RPMI8226 (cell line): ENCODE results near the gene DHRS3.
"Not testable (repeated sequence)": the region's sequence is repeated elsewhere in the genome, so short reads cannot be mapped to it uniquely, and the experiment has no call there.

Source experiments
- DNase-seq: peaks from one replicate; pipeline ENCODE4 v3.0.0-alpha.2; 2015

The DHRS3 gene

DNA sequence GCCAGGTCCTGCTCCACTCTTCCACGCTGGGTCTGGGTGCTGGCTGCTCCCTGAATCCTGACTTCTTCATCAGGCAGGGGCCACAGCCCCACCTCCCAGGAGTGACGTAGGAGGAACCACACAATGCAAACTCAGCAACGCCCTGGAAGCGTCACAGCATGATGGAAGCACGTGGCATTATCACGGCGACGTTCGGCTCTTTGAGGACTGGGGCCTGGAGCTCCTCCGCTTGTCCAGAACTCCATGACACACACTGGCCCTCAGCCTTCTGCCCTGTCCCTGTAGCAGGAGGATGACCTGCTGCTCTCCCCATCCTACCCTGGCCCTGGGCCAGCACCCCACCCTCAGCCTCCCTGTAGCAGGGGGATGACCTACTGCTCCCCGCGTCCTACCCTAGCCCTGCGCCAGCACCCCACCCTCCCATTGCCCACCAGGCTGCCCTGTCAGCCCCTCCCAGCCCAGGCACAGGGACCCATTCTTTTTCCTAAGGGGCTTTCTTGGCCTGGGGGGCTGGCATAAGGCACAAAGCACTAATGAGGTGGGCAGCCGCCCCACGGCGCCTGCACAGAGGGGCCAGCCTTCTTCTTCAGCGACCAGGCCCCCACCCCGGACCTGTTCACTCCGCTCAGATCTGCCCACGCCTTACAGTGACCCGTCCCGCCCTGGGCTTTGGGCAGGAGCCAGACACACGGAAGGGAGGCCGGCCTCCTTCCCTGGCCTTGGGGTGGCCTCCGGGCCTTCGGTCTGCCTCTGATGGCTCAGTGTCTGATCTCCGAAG lies 65.7 kb downstream of the DHRS3 start:
- DNase-seq, result no peak

DNA sequence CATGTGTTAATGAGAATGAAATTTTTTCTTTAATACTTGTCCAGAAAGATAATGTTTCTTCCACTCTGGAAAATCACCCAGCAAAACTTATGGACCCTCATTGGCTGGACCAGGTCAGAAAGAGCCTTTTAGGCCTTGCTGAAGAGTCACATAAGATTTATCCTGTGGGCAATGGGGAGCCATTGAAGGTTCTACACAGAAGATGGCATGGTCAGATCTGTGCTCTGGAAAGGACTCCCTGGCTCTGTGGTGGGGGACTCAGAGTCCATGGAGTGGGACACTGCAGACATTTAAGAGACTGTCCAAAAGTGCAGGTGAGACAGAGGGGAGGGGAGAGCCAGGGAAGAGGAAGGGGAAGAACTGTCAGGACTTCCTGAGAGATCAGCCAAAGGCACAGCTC lies 66.4 kb downstream of the DHRS3 start:
- no peak for DNase-seq

DNA sequence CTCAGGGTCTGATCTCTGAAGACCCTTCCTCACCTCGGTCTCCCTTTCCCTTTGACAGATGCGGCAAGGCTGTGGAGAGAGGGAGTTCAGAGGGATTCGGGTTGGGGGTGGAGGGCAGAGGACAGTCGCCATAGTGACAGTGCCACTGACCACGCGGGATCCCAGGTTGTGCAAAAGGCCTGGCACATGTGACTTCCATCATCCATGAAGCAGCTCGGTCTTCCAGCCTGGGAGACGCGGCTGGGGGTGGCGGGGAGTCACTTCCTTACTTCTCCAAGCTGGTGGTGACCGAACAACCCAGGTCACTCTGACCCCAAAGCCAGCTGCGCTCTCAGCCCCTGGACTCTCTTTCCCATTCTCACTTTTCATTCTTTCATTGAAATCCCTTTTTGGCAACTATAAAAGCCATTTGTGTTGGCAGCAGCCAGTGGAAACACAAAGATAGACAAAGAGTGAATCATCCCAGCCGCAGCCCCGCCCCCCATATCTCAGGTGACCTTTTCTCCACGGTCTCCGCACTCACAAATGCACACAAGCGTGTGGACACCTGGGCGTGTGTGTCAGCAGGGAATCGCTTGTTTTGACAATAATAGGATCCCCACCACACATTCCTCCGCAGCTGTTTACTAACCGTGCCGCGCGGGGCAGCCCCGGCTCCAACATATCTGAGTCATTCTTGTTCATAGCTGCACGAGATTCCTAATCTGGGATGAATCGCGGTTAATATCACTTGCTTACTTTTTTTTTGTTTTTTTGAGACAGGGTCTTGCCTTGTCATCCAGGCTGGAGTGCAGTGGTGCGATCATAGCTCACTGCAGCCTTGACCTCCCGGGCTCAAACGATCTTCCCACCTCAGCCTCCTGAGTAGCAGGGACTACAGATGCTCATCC lies 68.3 kb downstream of the DHRS3 start:
- DNase-seq, result peak; percentile 48

DNA sequence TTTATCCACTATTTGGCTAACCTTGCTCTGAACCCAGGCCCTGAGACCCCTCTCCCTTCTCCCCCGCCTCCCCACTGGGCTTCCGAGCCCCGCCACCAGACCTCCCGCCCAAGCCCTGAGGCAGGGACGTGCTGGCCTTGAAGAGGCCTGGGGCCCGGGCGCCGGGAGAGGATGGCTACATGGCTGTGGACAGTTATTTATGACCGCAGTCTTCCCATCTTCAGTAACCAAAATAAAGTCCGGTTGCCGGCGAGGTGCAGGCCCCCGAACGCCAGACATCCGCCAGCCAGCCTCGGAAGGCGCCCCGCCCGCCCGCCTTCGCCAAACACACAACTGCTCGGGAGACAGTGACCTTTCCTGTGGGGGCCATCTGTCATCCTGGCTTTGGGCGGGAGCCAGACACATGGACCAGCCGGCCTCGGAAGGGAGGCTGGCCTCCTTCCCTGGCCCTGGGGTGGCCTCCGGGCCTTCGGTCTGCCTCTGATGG lies 69.0 kb downstream of the DHRS3 start:
- DNase-seq, result no peak

DNA sequence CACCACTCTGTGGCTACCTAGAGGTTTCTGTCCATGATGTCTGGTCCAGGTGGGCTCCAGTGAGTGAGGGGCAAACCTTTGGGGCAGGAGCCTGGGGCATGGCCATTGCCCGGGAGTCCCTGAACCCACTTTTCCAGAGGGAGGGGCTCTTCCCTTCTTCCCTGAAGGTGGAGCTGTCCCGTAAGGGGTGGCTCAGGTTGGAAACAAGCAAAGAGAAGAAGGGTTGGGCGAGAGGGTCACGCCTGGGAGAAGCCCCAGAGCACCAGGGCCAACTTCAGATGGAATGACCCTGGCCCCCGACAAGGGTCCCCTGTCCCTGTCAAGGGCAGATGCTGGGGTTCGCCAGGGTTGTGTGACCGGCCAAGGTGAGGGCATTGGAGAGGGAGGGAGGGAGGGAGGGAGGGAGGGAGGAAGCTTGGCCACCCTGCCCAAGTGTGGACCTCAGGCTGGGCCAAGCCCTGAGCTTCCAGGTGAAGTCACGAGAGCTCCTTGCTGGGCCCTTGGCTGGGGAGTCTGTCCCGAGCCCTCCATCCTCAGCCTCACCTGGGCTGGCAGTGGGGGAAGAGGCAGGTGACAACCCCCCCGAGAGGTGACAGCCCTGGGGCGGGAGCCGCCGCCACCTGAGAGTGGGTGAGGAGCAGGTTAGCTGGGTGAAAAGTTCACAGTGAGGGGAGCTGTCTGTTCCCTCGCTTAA lies 69.6 kb downstream of the DHRS3 start:
- DNase-seq, result no peak

DNA sequence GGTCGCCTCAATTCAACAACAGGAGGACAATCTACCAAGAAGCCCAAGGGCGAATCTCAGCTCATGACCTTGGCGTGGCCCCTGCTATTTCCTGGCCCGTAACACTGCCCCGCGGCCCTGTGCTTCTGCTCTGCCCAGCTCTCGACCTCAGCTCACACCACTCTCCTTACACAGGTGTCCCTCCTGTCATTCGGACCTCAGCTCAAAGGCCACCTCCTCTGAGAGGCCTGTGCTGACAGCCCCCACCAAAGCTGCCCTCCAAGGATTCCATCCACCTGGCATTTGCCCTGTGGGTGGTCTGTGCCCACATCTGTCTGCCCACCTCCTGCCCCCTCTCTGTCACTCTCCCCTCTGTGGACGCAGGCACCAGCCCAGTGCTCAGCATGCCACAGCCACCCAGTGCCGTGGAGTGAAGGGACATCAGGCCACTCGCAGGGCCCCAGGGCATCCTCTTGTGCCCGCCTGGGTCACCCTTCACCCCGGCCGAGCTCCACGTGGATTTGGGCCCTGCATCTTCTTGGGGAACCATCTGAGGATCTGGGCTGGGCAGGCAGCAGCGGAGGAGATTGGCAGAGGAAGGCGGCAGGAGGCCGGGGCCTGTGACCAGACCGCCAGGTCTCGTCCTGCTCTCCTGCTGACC lies 70.3 kb downstream of the DHRS3 start:
- DNase-seq, result no peak

DNA sequence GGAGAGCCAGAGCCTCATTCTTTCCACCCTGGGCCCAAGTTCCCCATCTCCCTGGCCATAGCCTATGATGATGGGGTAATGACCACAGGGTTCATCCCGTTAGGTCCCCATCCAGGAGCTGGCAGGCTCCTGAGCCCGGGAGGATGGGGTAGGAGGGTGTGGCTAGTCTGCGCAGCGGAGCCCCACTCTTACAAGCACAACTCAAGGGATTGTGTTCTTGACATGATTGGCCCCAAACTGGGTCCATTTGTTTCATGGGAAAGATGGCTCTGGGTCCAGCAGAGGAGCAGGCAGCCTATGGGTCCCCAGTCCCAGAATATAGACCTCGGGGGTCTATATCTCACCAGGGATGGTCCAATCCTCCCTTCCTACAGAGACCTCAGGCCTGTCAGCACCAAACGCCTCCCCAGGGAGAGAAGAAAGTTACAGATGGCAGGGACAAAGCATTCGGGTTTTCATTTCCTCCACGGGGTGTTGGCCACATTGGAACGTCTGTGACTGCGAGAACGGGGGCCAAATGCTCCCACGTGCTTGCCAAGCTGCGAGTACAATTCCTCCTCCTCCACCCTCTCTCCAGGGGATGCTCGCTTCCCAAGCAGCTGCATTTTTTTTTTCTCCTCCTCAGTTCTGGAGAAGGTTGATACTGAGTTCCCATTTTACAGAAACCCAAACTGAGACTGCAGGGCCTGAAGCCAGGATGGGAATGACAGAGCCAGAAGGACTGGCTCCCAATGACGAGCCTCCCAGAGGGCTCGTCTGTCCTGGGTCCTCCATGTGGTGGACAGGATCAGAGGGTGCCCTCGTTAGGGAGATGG lies 71.0 kb downstream of the DHRS3 start:
- no peak for DNase-seq

DNA sequence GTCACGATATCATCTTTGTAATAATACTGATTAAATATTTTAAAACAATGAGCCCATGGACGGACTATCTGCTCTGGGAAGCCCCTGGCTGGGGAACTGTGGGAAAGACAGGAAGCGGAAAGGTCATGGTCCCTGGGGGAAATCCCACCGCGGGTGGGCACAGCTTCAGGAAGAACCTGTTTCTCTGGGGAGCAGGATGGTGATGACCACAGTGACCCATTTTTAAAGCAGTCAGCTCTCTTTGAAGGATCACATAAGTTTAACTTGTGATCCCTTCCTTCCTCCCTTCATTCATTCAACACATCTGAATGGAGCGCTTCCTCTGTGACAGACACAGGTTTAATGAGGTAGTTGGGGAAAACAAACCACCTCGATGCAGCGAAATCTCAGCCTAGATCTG lies 73.0 kb downstream of the DHRS3 start:
- DNase-seq, result no peak

DNA sequence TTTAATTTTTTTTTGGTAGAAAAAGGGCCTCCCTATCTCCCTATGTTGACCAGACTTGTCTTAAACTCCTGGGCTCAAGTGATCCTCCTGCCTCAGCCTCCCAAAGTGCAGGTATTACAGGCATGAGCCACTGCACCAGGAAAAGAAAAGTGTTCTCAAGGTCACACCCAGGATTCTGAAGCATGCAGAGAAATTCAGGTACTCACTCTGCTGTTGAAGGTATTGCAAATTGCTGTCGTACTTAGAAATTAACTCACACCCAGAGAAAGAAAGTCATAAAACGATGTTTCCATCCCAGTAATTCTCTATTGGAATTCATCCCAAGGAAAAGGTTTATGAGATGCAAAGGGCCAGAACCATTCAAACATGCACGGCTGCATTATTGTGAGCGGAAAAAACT lies 73.7 kb downstream of the DHRS3 start:
- no peak for DNase-seq

DNA sequence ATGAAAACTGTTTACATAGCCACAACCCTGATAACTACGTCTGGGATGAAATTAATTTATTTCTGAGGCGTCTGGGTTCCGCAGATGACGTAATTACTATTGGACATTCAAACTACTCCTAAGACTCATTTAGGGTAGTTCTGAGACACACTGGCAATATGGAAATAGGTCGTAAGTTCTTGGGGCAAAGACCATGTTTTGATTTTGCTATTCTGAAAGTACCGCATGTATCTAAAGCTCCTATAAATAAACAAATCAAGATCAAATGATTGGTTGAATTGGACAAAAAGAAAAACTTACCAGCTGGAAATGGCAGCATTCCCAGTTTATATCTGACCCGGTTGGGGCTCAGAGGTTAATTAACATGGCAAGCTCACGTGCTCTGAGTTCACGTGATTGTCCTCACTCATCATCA lies 74.3 kb downstream of the DHRS3 start:
- no peak for DNase-seq

DNA sequence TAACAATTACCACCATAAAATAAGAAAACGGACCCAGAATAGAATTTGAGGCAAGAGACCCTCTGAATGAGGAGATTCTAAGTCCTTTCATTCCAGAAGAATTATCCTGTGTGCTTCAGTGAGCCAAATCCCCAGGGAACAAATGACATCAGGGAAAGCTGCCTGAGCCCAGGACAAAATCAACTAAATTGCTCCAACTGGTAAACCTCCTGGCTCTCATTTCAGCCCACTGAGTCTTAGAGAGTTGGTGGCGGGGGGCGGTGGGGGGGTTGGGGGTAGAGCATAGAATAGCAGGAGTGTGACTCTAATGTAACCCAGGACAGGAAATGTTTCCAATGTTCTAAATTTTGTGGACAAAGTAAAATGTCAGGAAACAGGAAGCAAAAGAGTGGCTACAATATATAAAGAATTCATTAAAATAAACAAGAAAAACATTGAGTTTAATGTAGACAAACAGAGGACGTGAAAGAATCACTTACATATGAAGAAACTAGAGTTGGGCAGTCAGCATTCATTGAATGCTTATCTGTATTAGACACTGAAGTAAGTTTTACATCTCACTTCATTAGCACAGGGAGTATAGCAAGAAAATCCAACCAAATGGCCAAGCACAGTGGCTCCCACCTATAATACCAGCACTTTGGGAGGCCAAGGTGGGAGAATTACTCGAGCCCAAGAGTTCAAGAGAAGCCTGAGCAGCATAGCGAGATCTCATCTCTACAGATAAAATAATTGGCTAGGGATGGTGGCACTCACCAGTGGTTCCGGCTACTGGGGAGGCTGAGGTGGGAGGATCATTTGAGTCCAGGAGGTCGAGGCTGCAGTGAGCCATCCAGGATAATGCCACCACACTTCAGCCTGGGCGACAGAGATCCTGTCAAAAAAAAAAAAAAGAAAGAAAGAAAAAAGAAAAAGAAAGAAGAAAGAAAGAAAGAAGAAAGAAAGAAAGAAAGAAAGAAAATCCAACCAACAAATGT lies 75.1 kb downstream of the DHRS3 start:
- DNase-seq, result no peak

DNA sequence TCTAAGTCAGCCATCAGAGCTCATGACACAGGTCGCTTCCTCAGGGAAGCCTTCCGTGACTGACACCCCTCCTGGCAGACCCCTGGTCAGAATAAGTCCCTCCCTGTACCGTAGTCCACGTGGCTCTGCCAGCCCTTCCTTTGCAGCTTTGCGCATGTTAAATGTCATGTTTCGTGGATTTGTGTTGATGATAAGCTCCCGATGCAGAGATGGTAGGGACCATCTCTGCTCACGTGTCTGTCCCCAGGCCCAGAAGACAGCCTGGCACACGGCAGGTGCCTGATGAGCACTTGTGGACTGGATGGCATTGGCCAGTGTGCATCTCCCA lies 75.9 kb downstream of the DHRS3 start:
- no peak for DNase-seq

DNA sequence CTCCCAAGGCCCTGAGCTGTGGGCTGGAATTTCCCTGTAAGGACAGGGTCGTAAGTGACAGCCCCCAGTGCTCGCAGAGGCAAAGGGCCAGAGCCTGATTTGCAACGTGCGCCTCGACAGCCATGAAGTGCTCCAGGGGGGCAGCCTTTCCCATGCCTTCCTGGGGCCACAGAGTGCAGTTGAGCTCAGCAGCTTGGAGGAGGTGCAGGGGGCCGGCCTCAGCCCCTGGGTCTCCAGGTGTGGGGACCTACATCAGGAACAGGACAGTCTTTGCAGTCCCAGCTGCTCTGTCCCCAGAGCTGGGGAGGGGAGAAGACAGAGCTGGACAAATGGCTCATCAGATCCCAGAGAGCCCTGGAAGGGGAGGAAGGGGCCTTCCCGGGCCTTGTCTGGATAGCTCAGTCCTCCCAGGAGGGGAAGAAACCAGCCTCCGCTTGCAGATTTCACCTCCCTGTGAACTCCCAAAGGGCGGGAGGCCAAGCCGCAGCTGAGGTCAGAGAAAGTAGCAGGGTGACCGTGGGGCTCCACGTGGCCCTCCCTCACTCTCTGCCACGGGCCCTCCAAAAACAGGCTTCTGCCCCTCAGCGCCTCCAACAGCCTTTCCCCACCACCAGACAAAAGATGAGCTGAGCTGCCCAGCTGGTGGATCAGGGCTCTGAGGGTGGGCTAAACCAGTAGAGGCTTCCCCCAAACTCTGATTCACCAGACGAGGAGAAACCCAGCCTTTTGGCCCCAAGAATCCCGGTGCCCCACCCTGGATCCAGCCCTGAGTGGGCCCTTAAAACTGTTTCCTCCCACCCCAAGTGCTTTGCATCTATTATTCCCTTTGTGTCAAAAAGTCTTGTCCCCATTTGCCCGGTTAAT lies 76.5 kb downstream of the DHRS3 start:
- peak; percentile 60 for DNase-seq

DNA sequence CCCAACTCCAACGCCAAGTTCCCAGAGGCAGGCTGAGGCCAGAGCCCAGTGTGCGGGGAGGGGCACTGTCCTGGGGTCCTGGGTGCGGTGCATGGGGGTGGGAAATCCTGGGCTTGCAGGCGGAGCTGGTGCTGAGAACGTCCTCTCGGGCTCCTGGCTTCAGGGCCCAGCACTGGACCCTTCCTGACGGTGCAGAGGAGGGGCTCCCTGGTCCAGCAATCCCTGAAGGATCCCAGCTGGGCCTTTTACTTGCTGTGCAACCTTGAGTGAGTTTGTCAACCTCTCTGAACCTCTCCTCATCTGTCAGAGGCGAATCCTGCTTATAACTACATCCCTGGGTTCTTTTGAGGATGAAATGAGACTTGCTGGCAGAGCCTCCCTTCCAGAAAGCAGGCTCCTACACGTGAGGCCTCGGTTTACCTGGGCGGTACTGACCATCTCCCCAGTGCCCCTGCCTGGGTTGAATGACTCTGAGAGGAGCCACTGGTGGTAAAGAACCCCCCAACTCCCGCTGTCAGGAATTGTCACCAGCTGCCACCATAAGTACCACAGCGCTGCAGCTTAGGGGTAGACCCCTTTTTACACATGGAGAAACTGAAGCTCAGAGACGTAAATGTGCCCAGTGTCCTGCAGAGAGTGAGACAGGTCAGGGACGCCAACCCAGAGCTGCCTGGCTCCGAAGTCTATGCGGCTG lies 77.3 kb downstream of the DHRS3 start:
- DNase-seq, result no peak

DNA sequence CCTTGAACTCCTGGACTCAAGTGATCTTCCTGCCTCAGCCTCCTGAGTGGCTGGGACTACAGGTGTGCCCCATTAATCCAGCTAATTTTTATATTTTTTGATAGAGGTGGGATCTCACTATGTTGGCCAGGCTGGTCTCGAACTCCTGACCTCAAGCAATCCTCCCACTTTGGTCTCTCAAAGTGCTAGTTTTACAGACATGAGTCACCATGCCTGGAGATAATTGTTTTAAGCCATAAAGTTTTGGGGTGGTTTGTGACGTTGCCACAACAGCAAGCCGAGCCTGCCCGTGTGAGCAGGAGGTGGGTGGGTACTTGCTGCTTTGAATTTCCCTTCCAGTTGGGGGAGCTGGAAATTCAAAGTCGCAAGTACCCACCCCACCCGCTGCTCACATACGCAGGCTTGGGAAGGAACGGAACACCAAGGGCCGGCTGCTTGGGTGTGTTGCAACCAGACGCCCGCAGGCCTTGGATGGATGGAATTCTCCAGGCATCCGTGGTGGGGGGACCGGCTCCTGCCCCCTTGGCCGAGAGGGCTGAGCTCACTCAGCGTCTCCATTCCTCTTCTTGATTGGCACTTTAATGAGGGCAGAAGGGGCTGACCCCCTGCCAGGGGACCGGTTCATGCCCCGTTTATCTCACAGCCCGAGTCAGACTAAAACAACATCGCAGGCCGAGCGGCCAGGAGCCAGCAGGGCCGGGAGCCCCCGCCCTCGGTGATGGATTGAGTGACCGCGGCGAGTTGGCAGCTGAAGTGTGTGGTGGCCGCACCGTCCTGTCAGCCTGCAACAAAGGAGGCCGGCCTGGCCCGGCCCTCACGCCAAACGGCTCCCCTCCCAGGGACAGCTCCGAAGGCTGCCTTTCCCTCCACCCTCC lies 78.1 kb downstream of the DHRS3 start:
- no peak for DNase-seq

DNA sequence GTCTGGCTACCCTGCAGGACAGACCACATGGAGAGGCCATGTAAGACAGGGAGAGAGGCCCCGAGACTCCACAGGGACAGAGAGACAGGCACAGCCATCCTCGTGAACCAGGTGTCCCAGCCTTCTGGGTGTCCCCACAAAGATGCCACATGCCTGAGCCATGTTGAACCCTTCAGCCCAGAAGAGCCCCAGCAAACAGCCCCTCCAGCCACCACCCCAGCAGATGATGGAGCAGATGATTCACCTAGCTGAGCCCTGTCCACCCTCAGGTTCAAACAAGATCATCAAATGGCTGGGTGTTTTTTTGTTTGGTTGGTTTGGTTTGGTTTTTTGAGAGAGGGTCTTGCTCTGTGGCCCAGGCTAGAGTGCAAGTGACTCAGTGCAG lies 78.7 kb downstream of the DHRS3 start:
- DNase-seq, result no peak

DNA sequence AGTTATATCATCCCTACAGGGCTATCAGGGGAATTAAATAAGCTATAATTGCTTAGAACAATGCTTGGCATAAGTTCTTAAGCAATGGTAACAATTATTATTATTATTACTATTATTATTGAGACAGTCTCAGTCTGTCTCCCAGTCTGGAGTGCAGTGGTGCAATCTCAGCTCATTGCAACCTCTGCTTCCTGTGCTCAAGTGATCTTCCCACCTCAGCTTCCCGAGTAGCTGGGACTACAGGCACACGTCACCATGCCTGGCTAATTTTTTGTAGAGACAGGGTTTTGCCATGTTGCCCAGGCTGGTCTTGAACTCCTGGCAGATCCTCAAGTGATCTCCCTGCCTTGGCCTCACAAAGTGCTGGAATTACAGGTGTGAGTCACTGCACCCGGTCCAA lies 79.5 kb downstream of the DHRS3 start:
- DNase-seq, result not testable (repeated sequence)

DNA sequence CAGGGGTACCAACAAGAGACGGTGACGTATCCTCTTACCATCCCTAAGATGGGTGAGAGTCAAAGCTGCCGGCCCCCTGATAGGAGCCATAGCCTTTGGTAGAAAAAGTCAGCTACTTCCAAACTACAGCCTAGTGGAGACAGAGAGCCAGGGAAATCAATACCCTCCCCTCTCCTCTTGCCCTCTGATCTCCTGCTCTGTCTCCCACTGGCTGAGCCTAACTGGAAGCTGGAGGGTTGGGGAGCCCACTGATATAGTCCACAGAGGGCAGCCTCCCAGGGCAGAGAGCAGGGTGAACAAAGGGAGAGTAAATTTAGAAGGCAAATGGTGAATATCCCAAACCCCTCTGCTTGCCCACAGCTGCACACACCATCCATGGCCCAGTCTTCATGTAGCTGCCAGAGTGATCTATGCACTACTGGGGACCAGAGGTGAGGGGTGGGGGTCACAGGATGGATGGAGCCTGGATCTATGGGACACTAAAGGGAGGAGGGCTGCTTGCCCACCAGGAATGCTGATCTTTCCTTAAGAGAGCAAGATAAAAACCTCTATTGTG lies 80.0 kb downstream of the DHRS3 start:
- DNase-seq, result no peak
